IMR-90 (cell line): Measurements from ENCODE around the gene MAPK11. TPM values are rescaled to one million over a fixed set of nuclear protein-coding genes. Genes with fewer than 3 reads are reported as not detected.

ENCODE experiments used
- ATAC-seq: fragments of 200-7000 bp; cut with Tn5 transposase; 2 replicates; pipeline ENCODE4 v1.9.1; 2020; ENCODE audit warnings: low read depth, mild to moderate bottlenecking, moderate library complexity
- BruUV-seq: library from RNA; stranded (reverse); fragments of 400-500 nt; replicated peaks from 2 replicates; lab custom pipeline; 2021; lab: Mats Ljungman, UMichigan
- CTCF ChIA-PET: fragments of 300-600 bp; formaldehyde crosslinking; extraction: SDS; loops from one replicate; lab custom pipeline; 2021; ENCODE audit warnings: antibody characterized with exemption; lab: Yijun Ruan, JAX
- POLR2A ChIA-PET: fragments of 300-600 bp; sonication (Branson Sonifier 250); formaldehyde crosslinking; loops from one replicate; lab custom pipeline; 2022; ENCODE audit warnings: antibody characterized with exemption; ENCODE audit not compliant: unreplicated experiment; lab: Charles Lee
- DNase-seq: peaks from one replicate; pipeline ENCODE4 v3.0.0; 2013
- H2AFZ ChIP-seq: replicated peaks from 2 replicates; pipeline ENCODE3; 2013; ENCODE audit warnings: low read length, mild to moderate bottlenecking; ENCODE audit not compliant: poor library complexity
- H2AK5ac ChIP-seq: 2 replicates; pipeline ENCODE4 v1.6.1; 2013; ENCODE audit warnings: low read depth, low read length, inconsistent platforms
- H2AK9ac ChIP-seq: replicated peaks from 2 replicates; pipeline ENCODE3; 2013; ENCODE audit warnings: mild to moderate bottlenecking, low read depth, low read length, moderate library complexity; ENCODE audit not compliant: poor library complexity
- H2BK120ac ChIP-seq: 2 replicates; pipeline ENCODE4 v1.6.1; 2013; ENCODE audit warnings: low read depth, low read length, inconsistent platforms
- H2BK15ac ChIP-seq: 3 replicates; pipeline ENCODE4 v1.6.1; 2013; ENCODE audit warnings: low read depth, low read length, inconsistent platforms
- H2BK20ac ChIP-seq: 2 replicates; pipeline ENCODE4 v1.6.1; 2013; ENCODE audit warnings: low read depth, mild to moderate bottlenecking, inconsistent platforms, low read length, moderate library complexity
- H2BK5ac ChIP-seq: 2 replicates; pipeline ENCODE4 v1.6.1; 2013; ENCODE audit warnings: mild to moderate bottlenecking, low read depth, low read length, inconsistent platforms; ENCODE audit not compliant: poor library complexity, severe bottlenecking
- H3K14ac ChIP-seq: replicated peaks from 2 replicates; pipeline ENCODE4 v1.6.1; 2013; ENCODE audit warnings: low read depth, low read length, inconsistent platforms
- H3K18ac ChIP-seq: 2 replicates; pipeline ENCODE4 v1.6.1; 2013; ENCODE audit warnings: low read depth, low read length, control low read depth
- H3K23ac ChIP-seq: 2 replicates; pipeline ENCODE4 v1.6.1; 2013; ENCODE audit warnings: low read depth, low read length, inconsistent platforms
- H3K27ac ChIP-seq: 2 replicates; pipeline ENCODE4 v1.5.1; 2013; ENCODE audit warnings: mild to moderate bottlenecking, control low read depth, low read length; ENCODE audit not compliant: insufficient read depth
- H3K27me3 ChIP-seq: 2 replicates; pipeline ENCODE4 v1.6.1; 2013; ENCODE audit warnings: low read length; ENCODE audit not compliant: control insufficient read depth, insufficient read depth
- H3K36me3 ChIP-seq: 2 replicates; pipeline ENCODE4 v1.6.1; 2013; ENCODE audit warnings: low read length, mixed read lengths; ENCODE audit not compliant: control insufficient read depth, insufficient read depth
- H3K4ac ChIP-seq: 2 replicates; pipeline ENCODE4 v1.6.1; 2013; ENCODE audit warnings: low read depth, low read length, inconsistent platforms
- H3K4me1 ChIP-seq: 2 replicates; pipeline ENCODE4 v1.6.1; 2013; ENCODE audit warnings: low read length, mixed read lengths; ENCODE audit not compliant: control insufficient read depth, insufficient read depth
- H3K4me2 ChIP-seq: 2 replicates; pipeline ENCODE4 v1.6.1; 2013; ENCODE audit warnings: low read depth, mild to moderate bottlenecking, control low read depth, low read length, moderate library complexity
- H3K4me3 ChIP-seq: 2 replicates; pipeline ENCODE4 v1.5.1; 2013; ENCODE audit warnings: low read depth, mild to moderate bottlenecking, control low read depth, low read length, moderate library complexity; ENCODE audit not compliant: insufficient read depth
- H3K56ac ChIP-seq: 2 replicates; pipeline ENCODE4 v1.6.1; 2013; ENCODE audit warnings: low read length, inconsistent platforms; ENCODE audit not compliant: insufficient read depth; ENCODE audit errors: extremely low read depth
- H3K79me1 ChIP-seq, 2 experiments: 2 replicates each; pipeline ENCODE4 v1.6.1; 2013; ENCODE audit warnings: low read length in 2 of 2, inconsistent platforms in 1 of 2, low read depth in 1 of 2
- H3K9ac ChIP-seq: 2 replicates; pipeline ENCODE4 v1.6.1; 2013; ENCODE audit warnings: low read depth, low read length, control low read depth
- H3K9me1 ChIP-seq: 2 replicates; pipeline ENCODE4 v1.6.1; 2013; ENCODE audit warnings: low read length, inconsistent platforms; ENCODE audit not compliant: insufficient read depth
- H3K9me3 ChIP-seq: 2 replicates; pipeline ENCODE4 v1.6.1; 2013; ENCODE audit warnings: low read length; ENCODE audit not compliant: control insufficient read depth, insufficient read depth
- H4K20me1 ChIP-seq: 2 replicates; pipeline ENCODE4 v1.6.1; 2013; ENCODE audit warnings: low read length, inconsistent platforms; ENCODE audit not compliant: insufficient read depth
- H4K5ac ChIP-seq: 2 replicates; pipeline ENCODE4 v1.6.1; 2013; ENCODE audit warnings: mild to moderate bottlenecking, low read depth, low read length, control low read depth
- H4K8ac ChIP-seq, 2 experiments: 2 replicates each; pipeline ENCODE4 v1.6.1; 2013; ENCODE audit warnings: low read depth in 2 of 2, low read length in 2 of 2, control low read depth in 1 of 2, inconsistent platforms in 1 of 2
- H4K91ac ChIP-seq: 2 replicates; pipeline ENCODE4 v1.6.1; 2013; ENCODE audit warnings: low read depth, low read length, inconsistent platforms; ENCODE audit not compliant: insufficient read depth
- BHLHE40 ChIP-seq: fragments of 150-350 bp; IDR thresholded peaks from 2 replicates; pipeline ENCODE4 v1.6.1; 2016; ENCODE audit warnings: mild to moderate bottlenecking, low read depth, low read length
- SMC3 ChIP-seq: fragments of 150-350 bp; IDR thresholded peaks from 2 replicates; pipeline ENCODE4 v1.6.1; 2016; ENCODE audit warnings: low read depth, mild to moderate bottlenecking, antibody characterized with exemption, low read length, moderate library complexity
- WGBS, 2 experiments: methylation state at CpG; one replicate each; pipeline versions ENCODE4 v1.1.5 to v1.1.7; 2013; ENCODE audit warnings: missing lambda C conversion rate in 2 of 2; ENCODE audit not compliant: insufficient read length in 1 of 2; ENCODE audit errors: extremely low coverage in 2 of 2; 5-methylcytosine and 5-hydroxymethylcytosine counted together
- dilution Hi-C: fragments of 300-500 bp; cut with HindIII; formaldehyde crosslinking; loops from one replicate; pipeline ENCODE4 v1.14.3; 2018; ENCODE audit warnings: low sequenced_read_pairs; ENCODE audit not compliant: unreplicated experiment
- in situ Hi-C: fragments of 300-500 bp; cut with MboI; formaldehyde crosslinking; loops from 3 replicates; pipeline ENCODE4 v1.14.3; 2019; ENCODE audit warnings: low sequenced_read_pairs, inconsistent platforms, mixed read lengths
- intact Hi-C: fragments of 100-400 bp; cut with micrococcal nuclease; formaldehyde crosslinking; loops from 2 replicates; pipeline ENCODE4 v1.10.0; 2022
- polyA plus RNA-seq, 3 experiments: library from polyadenylated mRNA; depleted of rRNA; stranded (reverse); fragments of >200 nt; gene quantifications; 2 replicates each; pipeline ENCODE4 v1.2.3, GENCODE V29; 2012; ENCODE audit warnings: low replicate concordance in 1 of 3
- total RNA-seq: library from RNA; depleted of rRNA; stranded (reverse); fragments of >200 nt; gene quantifications from 2 replicates; pipeline ENCODE4 v1.2.3, GENCODE V29; 2012

The MAPK11 gene
- total and polyA plus RNA-seq, 2 of the 4 experiments (the other 2 are of a cell fraction) = 8.1 to 14.4 TPM

- no TSS peak for BruUV-seq
These were observed 16.1 kb upstream of the MAPK11 start for GRCh38 chr22:50286275-50286674.

More at GRCh38 chr22:50286275-50286674, 16.1 kb upstream of the MAPK11 start:
- H3K9me1 ChIP-seq = no peaks in the 10 kb centered on the region
- no peak overlapping the region for H2AFZ ChIP-seq
- no peaks in the 10 kb centered on the region for H3K27me3 ChIP-seq
- no peak overlapping the region for H3K56ac ChIP-seq
- H3K4ac ChIP-seq = no peak overlapping the region
- WGBS, 2 experiments = 94% methylated on average over 19 of the region's 21 CpGs; no CpG with 5 or more reads in 1 of the 2 experiments
- H3K9ac ChIP-seq = no peak overlapping the region
- H2BK20ac ChIP-seq = no peak overlapping the region
- H3K14ac ChIP-seq = no peak overlapping the region
- H2AK5ac ChIP-seq = no peak overlapping the region
- no peak for DNase-seq
- no peak overlapping the region for H3K18ac ChIP-seq
- ATAC-seq = no peak
- no peak overlapping the region for H2AK9ac ChIP-seq
- H2BK15ac ChIP-seq = no peak overlapping the region
- no peak overlapping the region for H2BK5ac ChIP-seq
- TF ChIP-seq SMC3 (no peak), BHLHE40 (no peak)
- intact Hi-C loops (no loop called here), in situ Hi-C loops (no loop called here), dilution Hi-C loops (no loop called here)
- H3K4me3 ChIP-seq = no peak overlapping the region
- no peak overlapping the region for H2BK120ac ChIP-seq
- peaks cover 8% of the 10 kb centered on the region for H3K4me1 ChIP-seq
- peaks cover 71% of the 10 kb centered on the region for H4K20me1 ChIP-seq
- no peaks in the 10 kb centered on the region for H3K9me3 ChIP-seq
- no peak overlapping the region for H4K8ac ChIP-seq
- no peak overlapping the region for H4K5ac ChIP-seq
- ChIA-PET POLR2A (no interaction called here), CTCF (no interaction called here)
- peaks cover 86% of the 10 kb centered on the region for H3K36me3 ChIP-seq
- no peak overlapping the region for H3K27ac ChIP-seq
- peaks cover 13 to 54% of the 10 kb centered on the region in 2 experiments; a peak in 3 of 4 replicates for H3K79me1 ChIP-seq
- H3K4me2 ChIP-seq = no peak overlapping the region
- no peak overlapping the region for H4K91ac ChIP-seq
- H3K23ac ChIP-seq = no peak overlapping the region
